Kasumi-1 (cell line): ENCODE measurements around the gene NFKBIL1.
A peak's percentile ranks its signal among the peaks of the same experiment; 100 is the strongest.
"Not testable (repeated sequence)": the region's sequence is repeated elsewhere in the genome, so short reads cannot be mapped to it uniquely, and the experiment has no call there.

Experiments
- DNase-seq, 2 experiments: peaks; one replicate each; lab custom pipeline; 2025; lab: John Stamatoyannopoulos, UW

The NFKBIL1 gene, protein sequence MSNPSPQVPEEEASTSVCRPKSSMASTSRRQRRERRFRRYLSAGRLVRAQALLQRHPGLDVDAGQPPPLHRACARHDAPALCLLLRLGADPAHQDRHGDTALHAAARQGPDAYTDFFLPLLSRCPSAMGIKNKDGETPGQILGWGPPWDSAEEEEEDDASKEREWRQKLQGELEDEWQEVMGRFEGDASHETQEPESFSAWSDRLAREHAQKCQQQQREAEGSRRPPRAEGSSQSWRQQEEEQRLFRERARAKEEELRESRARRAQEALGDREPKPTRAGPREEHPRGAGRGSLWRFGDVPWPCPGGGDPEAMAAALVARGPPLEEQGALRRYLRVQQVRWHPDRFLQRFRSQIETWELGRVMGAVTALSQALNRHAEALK

DNA sequence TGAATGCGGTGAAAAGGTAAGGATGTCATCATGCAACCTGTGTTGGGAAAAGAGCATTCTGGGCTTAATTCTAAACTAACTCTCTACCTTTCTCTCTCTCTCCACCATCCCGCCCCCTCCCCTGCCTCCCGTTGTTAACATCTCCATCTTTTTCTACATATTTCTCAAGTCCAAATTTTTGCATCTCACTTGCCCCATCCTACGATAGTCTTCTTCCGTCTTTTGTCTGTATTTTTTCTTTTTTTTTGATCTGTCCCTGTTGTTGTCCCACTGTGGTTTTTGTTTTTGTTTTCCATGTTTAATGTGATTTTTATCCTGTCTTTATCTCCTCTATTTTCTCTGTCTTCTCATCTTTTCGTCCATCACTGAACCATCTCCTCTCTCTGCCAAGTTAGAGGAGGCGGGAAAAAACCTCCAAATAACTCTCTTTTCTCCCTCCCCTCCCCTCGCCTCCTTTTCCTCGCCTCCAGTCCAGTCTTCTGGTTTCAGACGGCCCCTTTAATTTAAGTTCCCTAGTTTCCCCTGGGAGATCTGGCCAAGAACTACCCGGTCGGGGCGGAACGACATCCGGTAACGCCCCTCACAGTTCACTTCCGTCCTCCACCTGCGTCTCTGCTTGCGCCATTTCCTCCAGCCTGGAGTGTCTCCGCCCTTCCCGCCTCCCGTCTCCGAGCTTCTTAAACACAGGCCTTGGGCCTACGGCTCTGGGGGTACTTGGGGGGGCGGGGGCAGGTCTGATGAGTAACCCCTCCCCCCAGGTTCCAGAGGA lies at the start of gene NFKBIL1:
Gene NFKBIL1, plus strand, starts transcription at position 651 of the 769 bp plus-strand sequence. Its CDS starts 87 bp downstream, at position 738.
- peak; percentile 99 for DNase-seq

- DNase-seq = no peak
Observed at GRCh38 chr6:31498748-31499147, 48.7 kb upstream of the NFKBIL1 start.

GRCh38 chr6:31499648-31500047 lies 47.8 kb upstream of the NFKBIL1 start:
- DNase-seq = not testable (repeated sequence)

- DNase-seq = peak in 1 of 2 experiments; percentile 8
Observed at GRCh38 chr6:31502586-31502985, 44.8 kb upstream of the NFKBIL1 start.

- not testable (repeated sequence) for DNase-seq
Observed at GRCh38 chr6:31509036-31509435, 38.4 kb upstream of the NFKBIL1 start.

DNA sequence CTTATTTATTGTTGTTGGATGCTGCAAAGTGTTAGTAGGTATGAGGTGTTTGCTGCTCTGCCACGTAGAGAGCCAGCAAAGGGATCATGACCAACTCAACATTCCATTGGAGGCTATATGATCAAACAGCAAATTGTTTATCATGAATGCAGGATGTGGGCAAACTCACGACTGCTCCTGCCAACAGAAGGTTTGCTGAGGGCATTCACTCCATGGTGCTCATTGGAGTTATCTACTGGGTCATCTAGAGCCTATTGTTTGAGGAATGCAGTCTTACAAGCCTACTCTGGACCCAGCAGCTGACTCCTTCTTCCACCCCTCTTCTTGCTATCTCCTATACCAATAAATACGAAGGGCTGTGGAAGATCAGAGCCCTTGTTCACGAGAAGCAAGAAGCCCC lies 37.4 kb upstream of the NFKBIL1 start:
- no peak for DNase-seq

DNA sequence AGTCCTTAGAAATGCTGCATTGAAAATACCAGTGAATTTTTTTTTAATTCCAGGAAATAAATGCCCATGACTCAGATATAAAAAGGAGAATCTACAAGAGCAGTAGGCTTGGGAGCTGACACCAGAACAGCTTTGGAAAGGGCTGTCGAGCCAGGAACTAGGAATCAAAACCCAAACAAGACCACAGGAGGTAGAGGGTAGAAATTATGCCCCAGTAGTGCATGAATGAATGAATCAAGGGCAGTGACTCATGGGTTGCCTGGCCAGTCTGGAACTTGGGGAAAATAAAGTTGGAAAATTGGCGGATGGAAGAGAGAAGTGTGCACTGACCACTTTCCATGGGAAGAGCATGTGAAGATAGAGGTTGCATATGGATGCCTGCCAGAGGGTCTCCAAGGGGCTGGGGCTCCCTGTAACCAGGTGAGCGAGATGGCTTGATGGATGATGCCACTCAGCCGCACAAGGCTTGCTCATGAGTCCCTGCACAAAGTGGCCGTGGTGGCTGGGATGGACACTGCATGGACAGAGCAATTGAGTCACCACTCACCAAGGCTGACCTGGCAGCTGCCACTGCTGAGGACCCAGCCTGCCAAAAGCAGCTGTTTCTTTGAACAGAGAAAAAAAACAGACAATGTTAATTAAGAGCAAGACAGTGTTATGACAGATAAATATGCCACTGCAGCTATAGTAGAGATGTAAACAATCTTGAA lies 33.8 kb upstream of the NFKBIL1 start:
- no peak for DNase-seq

- DNase-seq = no peak
Observed at GRCh38 chr6:31521835-31522234, 25.6 kb upstream of the NFKBIL1 start.

DNA sequence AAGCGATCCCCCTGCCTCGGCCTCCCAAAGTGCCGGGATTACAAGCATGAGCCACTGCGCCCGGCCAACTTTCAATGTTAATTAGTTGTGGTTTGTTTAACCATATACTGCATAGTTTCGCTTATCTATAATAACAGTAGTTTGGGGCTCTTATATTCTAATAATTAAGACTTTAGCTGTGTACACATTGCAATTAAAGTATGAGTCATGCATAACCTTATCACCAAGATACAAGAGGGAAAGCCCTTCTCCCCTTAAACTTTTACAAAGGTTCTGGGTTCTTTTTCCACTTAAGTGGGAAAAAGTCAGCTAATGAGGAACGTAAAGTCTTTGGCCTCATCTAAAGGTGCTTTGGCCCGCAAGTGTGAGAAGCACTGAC lies 21.9 kb upstream of the NFKBIL1 start:
- no peak for DNase-seq

DNA sequence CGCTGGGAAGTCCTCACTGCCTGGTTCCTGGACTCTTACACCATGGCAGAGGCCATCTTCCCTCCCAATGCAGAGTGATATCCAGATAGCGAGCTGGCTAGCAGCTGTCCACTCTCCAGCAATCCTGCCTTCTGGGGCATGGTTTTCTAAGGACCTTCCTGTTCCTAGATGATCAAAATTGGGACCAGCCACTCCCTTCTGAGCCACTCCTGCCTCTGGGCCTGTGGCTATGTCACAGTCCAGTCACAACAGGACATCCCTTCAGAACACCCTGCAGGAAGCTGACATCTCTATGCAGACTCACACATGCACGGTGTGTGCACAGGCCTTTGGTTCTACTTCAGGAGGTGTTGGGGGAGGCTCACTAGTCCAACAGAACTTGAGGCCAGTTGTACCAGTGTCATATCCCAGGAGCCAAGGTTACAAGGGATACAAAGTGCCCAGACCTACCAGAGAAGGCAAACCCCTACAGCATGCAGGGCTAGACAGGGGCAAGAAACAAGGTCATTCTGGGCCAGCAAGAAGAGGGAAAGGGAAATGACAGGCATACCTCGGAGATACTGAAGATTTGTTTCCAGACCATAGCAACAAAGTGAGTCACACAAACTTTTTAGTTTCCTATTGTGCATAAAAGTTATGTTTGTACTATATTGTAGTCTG lies 21.3 kb upstream of the NFKBIL1 start:
- DNase-seq = no peak

- no peak for DNase-seq
Observed at GRCh38 chr6:31528307-31528777, 19.1 kb upstream of the NFKBIL1 start.

DNA sequence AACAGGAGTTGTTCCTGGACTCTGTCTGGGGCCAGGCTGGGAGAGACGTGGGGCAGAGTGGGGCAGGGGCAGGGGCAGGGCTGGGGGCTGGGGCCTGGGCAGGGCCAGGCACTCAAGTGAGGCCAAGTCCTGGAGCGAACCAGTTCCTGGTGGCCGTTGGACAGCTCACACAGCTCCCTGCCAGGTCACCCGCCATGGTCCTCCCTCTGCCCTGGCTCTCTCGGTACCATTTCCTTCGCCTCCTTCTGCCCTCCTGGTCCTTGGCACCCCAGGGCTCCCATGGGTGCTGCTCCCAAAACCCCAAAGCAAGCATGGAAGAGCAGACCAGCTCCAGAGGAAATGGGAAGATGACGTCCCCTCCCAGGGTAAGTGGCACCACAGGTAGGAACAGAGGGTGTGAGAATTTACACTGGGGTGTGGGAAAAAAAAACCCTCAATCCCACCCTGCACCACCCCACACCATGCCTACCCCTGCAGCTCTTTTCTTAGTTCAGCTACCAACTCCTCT lies 18.5 kb upstream of the NFKBIL1 start, which contains the start of gene MCCD1:
Gene MCCD1, plus strand, starts transcription at position 142 of the 508 bp plus-strand sequence. Its CDS starts 53 bp downstream, at position 195.
- DNase-seq = no peak

GRCh38 chr6:31529329-31530150 lies 17.9 kb upstream of the NFKBIL1 start:
- DNase-seq = no peak

DNA sequence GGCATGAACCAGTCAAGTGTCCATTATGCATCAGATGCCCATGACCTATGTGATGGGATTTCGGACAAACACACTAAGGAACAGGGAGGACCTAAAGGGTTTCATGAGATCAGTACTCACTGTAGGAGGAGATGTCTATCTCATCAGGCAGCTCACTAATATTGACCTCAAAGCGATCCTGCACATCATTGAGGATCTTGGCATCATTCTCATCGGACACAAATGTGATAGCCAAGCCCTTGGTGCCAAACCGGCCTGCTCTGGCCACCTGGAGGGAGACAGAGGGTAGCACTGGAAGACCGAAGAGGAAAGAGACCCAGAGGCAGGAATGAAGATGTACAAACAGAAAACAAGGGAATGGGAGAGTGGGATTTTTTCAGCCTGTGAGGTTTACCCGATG lies 16.7 kb upstream of the NFKBIL1 start:
- DNase-seq = no peak

- DNase-seq = no peak
Observed at GRCh38 chr6:31531162-31531561, 16.2 kb upstream of the NFKBIL1 start.

DNA sequence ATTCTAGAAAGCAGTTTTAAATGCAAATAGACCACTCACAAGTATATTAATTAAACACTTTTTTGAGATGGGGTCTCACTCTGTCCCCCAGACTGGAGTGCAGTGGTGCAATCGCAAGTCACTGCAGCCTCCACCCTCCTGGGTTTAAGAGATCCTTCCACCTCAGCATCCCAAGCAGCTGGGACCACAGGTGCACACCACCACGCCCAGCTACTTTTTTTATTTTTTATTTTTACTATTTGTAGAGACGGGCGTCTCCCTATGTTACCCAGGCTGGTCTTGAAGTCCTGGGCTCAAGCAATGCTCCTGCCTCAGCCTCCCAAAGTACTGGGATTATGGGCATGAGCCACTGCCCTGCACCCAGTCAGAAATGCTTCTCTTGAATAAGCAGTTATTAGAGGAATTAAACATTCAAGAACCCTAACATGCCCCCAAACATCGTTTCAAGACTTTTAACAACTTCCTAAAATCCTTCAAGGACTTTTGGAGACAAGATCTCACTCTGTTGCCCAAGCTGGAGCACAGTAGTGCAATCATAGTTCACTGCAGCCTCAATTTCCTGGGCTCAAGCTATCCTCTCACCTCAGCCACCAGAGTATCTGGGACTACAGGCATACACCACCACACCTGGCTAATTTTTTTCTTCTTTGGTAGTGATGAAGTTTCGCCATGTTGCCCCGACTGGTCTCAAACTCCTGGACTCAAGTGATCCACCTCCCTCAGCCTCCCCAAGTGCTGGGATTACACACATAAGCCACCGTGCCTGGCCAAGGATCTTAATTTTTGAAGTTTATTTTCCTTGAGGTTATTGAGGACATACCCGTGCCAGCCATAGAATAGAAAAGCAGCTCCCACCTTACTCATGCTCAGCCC lies 15.4 kb upstream of the NFKBIL1 start:
- no peak for DNase-seq

GRCh38 chr6:31532644-31533454 lies 14.6 kb upstream of the NFKBIL1 start:
- DNase-seq = no peak

DNA sequence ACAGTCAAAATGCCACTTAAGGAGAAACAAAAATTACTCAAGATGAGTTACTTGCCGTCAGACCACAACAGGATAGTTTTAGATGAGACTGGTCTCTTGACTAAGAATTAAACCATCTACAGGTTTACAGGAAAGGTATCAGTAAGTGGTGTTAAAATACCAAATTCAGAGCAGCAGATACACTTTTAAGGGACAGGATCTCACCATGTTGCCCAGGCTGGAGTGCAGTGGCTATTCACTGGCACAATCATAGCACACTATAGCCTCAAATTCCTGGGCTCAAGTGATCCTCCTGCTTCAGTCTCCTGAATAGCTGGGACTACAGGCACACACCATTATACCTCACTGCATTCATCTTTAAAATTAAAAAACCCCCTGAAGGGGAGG lies 14.0 kb upstream of the NFKBIL1 start:
- DNase-seq = no peak

DNA sequence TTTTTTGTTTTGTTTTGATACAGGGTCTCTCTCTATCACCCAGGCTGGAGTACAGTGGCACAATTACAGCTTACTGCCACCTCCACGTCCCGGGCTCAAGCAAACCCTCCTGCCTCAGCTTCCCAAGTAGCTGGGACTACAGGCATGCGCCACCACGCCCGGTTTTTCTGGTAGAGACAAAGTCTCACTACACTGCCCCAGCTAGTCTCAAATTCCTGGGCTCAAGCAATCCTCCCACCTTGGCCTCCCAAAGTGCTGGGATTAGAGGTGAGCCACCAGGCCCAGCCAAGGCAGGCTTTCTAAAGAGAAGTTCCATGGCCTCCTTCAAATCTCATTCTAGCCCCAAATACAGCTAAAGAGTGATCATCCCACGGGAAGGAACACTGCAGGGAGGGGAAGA lies 13.4 kb upstream of the NFKBIL1 start:
- DNase-seq = no peak
